IMR-90 (cell line): ENCODE results near the gene ZNF546. TPM values are rescaled to one million over a fixed set of nuclear protein-coding genes. Genes with fewer than 3 reads are reported as not detected.
A peak's percentile ranks its signal among the peaks of the same experiment; 100 is the strongest.

Source experiments
- ATAC-seq: fragments of 200-7000 bp; cut with Tn5 transposase; 2 replicates; pipeline ENCODE4 v1.9.1; 2020; ENCODE audit warnings: low read depth, mild to moderate bottlenecking, moderate library complexity
- BruUV-seq: library from RNA; stranded (reverse); fragments of 400-500 nt; replicated peaks from 2 replicates; lab custom pipeline; 2021; lab: Mats Ljungman, UMichigan
- CTCF ChIA-PET: fragments of 300-600 bp; formaldehyde crosslinking; extraction: SDS; loops from one replicate; lab custom pipeline; 2021; ENCODE audit warnings: antibody characterized with exemption; lab: Yijun Ruan, JAX
- POLR2A ChIA-PET: fragments of 300-600 bp; sonication (Branson Sonifier 250); formaldehyde crosslinking; loops from one replicate; lab custom pipeline; 2022; ENCODE audit warnings: antibody characterized with exemption; ENCODE audit not compliant: unreplicated experiment; lab: Charles Lee
- DNase-seq: peaks from one replicate; pipeline ENCODE4 v3.0.0; 2013
- H2AFZ ChIP-seq: replicated peaks from 2 replicates; pipeline ENCODE3; 2013; ENCODE audit warnings: low read length, mild to moderate bottlenecking; ENCODE audit not compliant: poor library complexity
- H2AK5ac ChIP-seq: 2 replicates; pipeline ENCODE4 v1.6.1; 2013; ENCODE audit warnings: low read depth, low read length, inconsistent platforms
- H2AK9ac ChIP-seq: replicated peaks from 2 replicates; pipeline ENCODE3; 2013; ENCODE audit warnings: mild to moderate bottlenecking, low read depth, low read length, moderate library complexity; ENCODE audit not compliant: poor library complexity
- H2BK120ac ChIP-seq: 2 replicates; pipeline ENCODE4 v1.6.1; 2013; ENCODE audit warnings: low read depth, low read length, inconsistent platforms
- H2BK15ac ChIP-seq: 3 replicates; pipeline ENCODE4 v1.6.1; 2013; ENCODE audit warnings: low read depth, low read length, inconsistent platforms
- H2BK20ac ChIP-seq: 2 replicates; pipeline ENCODE4 v1.6.1; 2013; ENCODE audit warnings: low read depth, mild to moderate bottlenecking, inconsistent platforms, low read length, moderate library complexity
- H2BK5ac ChIP-seq: 2 replicates; pipeline ENCODE4 v1.6.1; 2013; ENCODE audit warnings: mild to moderate bottlenecking, low read depth, low read length, inconsistent platforms; ENCODE audit not compliant: poor library complexity, severe bottlenecking
- H3K14ac ChIP-seq: replicated peaks from 2 replicates; pipeline ENCODE4 v1.6.1; 2013; ENCODE audit warnings: low read depth, low read length, inconsistent platforms
- H3K18ac ChIP-seq: 2 replicates; pipeline ENCODE4 v1.6.1; 2013; ENCODE audit warnings: low read depth, low read length, control low read depth
- H3K23ac ChIP-seq: 2 replicates; pipeline ENCODE4 v1.6.1; 2013; ENCODE audit warnings: low read depth, low read length, inconsistent platforms
- H3K27ac ChIP-seq: 2 replicates; pipeline ENCODE4 v1.5.1; 2013; ENCODE audit warnings: mild to moderate bottlenecking, control low read depth, low read length; ENCODE audit not compliant: insufficient read depth
- H3K27me3 ChIP-seq: 2 replicates; pipeline ENCODE4 v1.6.1; 2013; ENCODE audit warnings: low read length; ENCODE audit not compliant: control insufficient read depth, insufficient read depth
- H3K36me3 ChIP-seq: 2 replicates; pipeline ENCODE4 v1.6.1; 2013; ENCODE audit warnings: low read length, mixed read lengths; ENCODE audit not compliant: control insufficient read depth, insufficient read depth
- H3K4ac ChIP-seq: 2 replicates; pipeline ENCODE4 v1.6.1; 2013; ENCODE audit warnings: low read depth, low read length, inconsistent platforms
- H3K4me1 ChIP-seq: 2 replicates; pipeline ENCODE4 v1.6.1; 2013; ENCODE audit warnings: low read length, mixed read lengths; ENCODE audit not compliant: control insufficient read depth, insufficient read depth
- H3K4me2 ChIP-seq: 2 replicates; pipeline ENCODE4 v1.6.1; 2013; ENCODE audit warnings: low read depth, mild to moderate bottlenecking, control low read depth, low read length, moderate library complexity
- H3K4me3 ChIP-seq: 2 replicates; pipeline ENCODE4 v1.5.1; 2013; ENCODE audit warnings: low read depth, mild to moderate bottlenecking, control low read depth, low read length, moderate library complexity; ENCODE audit not compliant: insufficient read depth
- H3K56ac ChIP-seq: 2 replicates; pipeline ENCODE4 v1.6.1; 2013; ENCODE audit warnings: low read length, inconsistent platforms; ENCODE audit not compliant: insufficient read depth; ENCODE audit errors: extremely low read depth
- H3K79me1 ChIP-seq, 2 experiments: 2 replicates each; pipeline ENCODE4 v1.6.1; 2013; ENCODE audit warnings: low read length in 2 of 2, inconsistent platforms in 1 of 2, low read depth in 1 of 2
- H3K9ac ChIP-seq: 2 replicates; pipeline ENCODE4 v1.6.1; 2013; ENCODE audit warnings: low read depth, low read length, control low read depth
- H3K9me1 ChIP-seq: 2 replicates; pipeline ENCODE4 v1.6.1; 2013; ENCODE audit warnings: low read length, inconsistent platforms; ENCODE audit not compliant: insufficient read depth
- H3K9me3 ChIP-seq: 2 replicates; pipeline ENCODE4 v1.6.1; 2013; ENCODE audit warnings: low read length; ENCODE audit not compliant: control insufficient read depth, insufficient read depth
- H4K20me1 ChIP-seq: 2 replicates; pipeline ENCODE4 v1.6.1; 2013; ENCODE audit warnings: low read length, inconsistent platforms; ENCODE audit not compliant: insufficient read depth
- H4K5ac ChIP-seq: 2 replicates; pipeline ENCODE4 v1.6.1; 2013; ENCODE audit warnings: mild to moderate bottlenecking, low read depth, low read length, control low read depth
- H4K8ac ChIP-seq, 2 experiments: 2 replicates each; pipeline ENCODE4 v1.6.1; 2013; ENCODE audit warnings: low read depth in 2 of 2, low read length in 2 of 2, control low read depth in 1 of 2, inconsistent platforms in 1 of 2
- H4K91ac ChIP-seq: 2 replicates; pipeline ENCODE4 v1.6.1; 2013; ENCODE audit warnings: low read depth, low read length, inconsistent platforms; ENCODE audit not compliant: insufficient read depth
- BHLHE40 ChIP-seq: fragments of 150-350 bp; IDR thresholded peaks from 2 replicates; pipeline ENCODE4 v1.6.1; 2016; ENCODE audit warnings: mild to moderate bottlenecking, low read depth, low read length
- CEBPB ChIP-seq: IDR thresholded peaks from 2 replicates; pipeline ENCODE4 v1.6.1; 2012; ENCODE audit warnings: low read depth, low read length, improper control_type of control experiment
- MAFK ChIP-seq: IDR thresholded peaks from 2 replicates; pipeline ENCODE4 v1.6.1; 2012; ENCODE audit warnings: low read depth, low read length, improper control_type of control experiment
- MAZ ChIP-seq: IDR thresholded peaks from 2 replicates; pipeline ENCODE4 v1.6.1; 2012; ENCODE audit warnings: low read depth, mild to moderate bottlenecking, low read length, improper control_type of control experiment, moderate library complexity, borderline replicate concordance
- NFE2L2 ChIP-seq: fragments of 150-350 bp; IDR thresholded peaks from 2 replicates; pipeline ENCODE4 v1.6.1; 2016; ENCODE audit warnings: low read depth, mild to moderate bottlenecking, low read length
- RAD21 ChIP-seq: IDR thresholded peaks from 2 replicates; pipeline ENCODE4 v1.6.1; 2012; ENCODE audit warnings: low read length, improper control_type of control experiment
- USF2 ChIP-seq: fragments of 150-350 bp; IDR thresholded peaks from 2 replicates; pipeline ENCODE4 v1.6.1; 2017; ENCODE audit warnings: mild to moderate bottlenecking, antibody characterized with exemption, low read length, low read depth
- WGBS, 2 experiments: methylation state at CpG; one replicate each; pipeline versions ENCODE4 v1.1.5 to v1.1.7; 2013; ENCODE audit warnings: missing lambda C conversion rate in 2 of 2; ENCODE audit not compliant: insufficient read length in 1 of 2; ENCODE audit errors: extremely low coverage in 2 of 2; 5-methylcytosine and 5-hydroxymethylcytosine counted together
- dilution Hi-C: fragments of 300-500 bp; cut with HindIII; formaldehyde crosslinking; loops from one replicate; pipeline ENCODE4 v1.14.3; 2018; ENCODE audit warnings: low sequenced_read_pairs; ENCODE audit not compliant: unreplicated experiment
- in situ Hi-C: fragments of 300-500 bp; cut with MboI; formaldehyde crosslinking; loops from 3 replicates; pipeline ENCODE4 v1.14.3; 2019; ENCODE audit warnings: low sequenced_read_pairs, inconsistent platforms, mixed read lengths
- intact Hi-C: fragments of 100-400 bp; cut with micrococcal nuclease; formaldehyde crosslinking; loops from 2 replicates; pipeline ENCODE4 v1.10.0; 2022
- polyA plus RNA-seq, 3 experiments: library from polyadenylated mRNA; depleted of rRNA; stranded (reverse); fragments of >200 nt; gene quantifications; 2 replicates each; pipeline ENCODE4 v1.2.3, GENCODE V29; 2012; ENCODE audit warnings: low replicate concordance in 1 of 3
- total RNA-seq: library from RNA; depleted of rRNA; stranded (reverse); fragments of >200 nt; gene quantifications from 2 replicates; pipeline ENCODE4 v1.2.3, GENCODE V29; 2012
- TF ChIP-seq, protein P1 (sequence below): conservative IDR thresholded peaks from 2 replicates; pipeline ENCODE4 v1.5.1; 2012; ENCODE audit warnings: mild to moderate bottlenecking, low read depth, low read length, improper control_type of control experiment
- TF ChIP-seq, protein P2 (sequence below): fragments of 150-350 bp; IDR thresholded peaks from 2 replicates; pipeline ENCODE4 v1.6.1; 2016; ENCODE audit warnings: low read depth, mild to moderate bottlenecking, low read length, moderate library complexity, borderline replicate concordance

ZNF546 gene
- total and polyA plus RNA-seq, 2 of the 4 experiments (the other 2 are of a cell fraction) = 1.6 to 6.5 TPM

DNA sequence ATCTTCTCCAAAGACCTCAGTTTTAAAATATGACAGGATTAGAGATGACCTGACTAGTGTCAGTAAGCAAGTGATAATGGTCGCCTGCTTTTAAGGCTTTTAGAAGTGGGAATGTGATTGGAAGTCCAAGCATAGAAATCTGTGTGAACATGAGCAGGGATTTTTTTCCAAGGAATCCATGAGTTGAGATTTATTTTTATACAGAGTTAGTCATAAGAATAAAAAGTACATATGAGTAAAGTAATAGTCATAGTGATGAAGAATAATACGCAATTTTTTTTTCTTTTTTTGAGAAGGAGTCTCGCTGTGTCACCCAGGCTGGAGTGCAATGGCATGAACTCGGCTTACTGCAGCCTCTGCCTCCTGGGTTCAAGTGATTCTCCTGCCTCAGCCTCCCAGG is 1.6 kb downstream of the ZNF546 start:
- Histone ChIP-seq H2BK120ac (no peak overlapping the region), H3K14ac (no peak overlapping the region), H2AK5ac (no peak overlapping the region), H3K36me3 (no peaks in the 10 kb centered on the region), H3K9ac (no peak overlapping the region), H3K9me1 (no peaks in the 10 kb centered on the region; the same call in 1 of the 2 replicates), H2BK20ac (no peak overlapping the region), H2AFZ (no peak overlapping the region), H4K20me1 (no peaks in the 10 kb centered on the region), H3K4me3 (no peak overlapping the region), H3K4ac (no peak overlapping the region), H3K9me3 (no peaks in the 10 kb centered on the region; the same call in 1 of the 2 replicates), H3K4me2 (no peak overlapping the region), H2AK9ac (no peak overlapping the region), H3K23ac (no peak overlapping the region), H2BK15ac (no peak overlapping the region), H4K91ac (peak overlapping the region; percentile 4; the same call in 1 of the 2 replicates), H3K27ac (no peak overlapping the region), H3K4me1 (peaks cover 5% of the 10 kb centered on the region), H4K8ac (no peak overlapping the region), H3K27me3 (no peaks in the 10 kb centered on the region), H3K18ac (no peak overlapping the region), H4K5ac (no peak overlapping the region), H3K56ac (no peak overlapping the region), H2BK5ac (peak overlapping the region; percentile 43), H3K79me1 (peaks cover 14 to 28% of the 10 kb centered on the region in 2 experiments)
- DNase-seq (peak; percentile 76), ATAC-seq (no peak)
- intact Hi-C loops = no loop called here
- TF ChIP-seq USF2 (no peak), BHLHE40 (no peak), NFE2L2 (no peak), CEBPB (no peak), RAD21 (no peak), MAFK (no peak), MAZ (no peak)
- TF ChIP-seq, protein P1, sequence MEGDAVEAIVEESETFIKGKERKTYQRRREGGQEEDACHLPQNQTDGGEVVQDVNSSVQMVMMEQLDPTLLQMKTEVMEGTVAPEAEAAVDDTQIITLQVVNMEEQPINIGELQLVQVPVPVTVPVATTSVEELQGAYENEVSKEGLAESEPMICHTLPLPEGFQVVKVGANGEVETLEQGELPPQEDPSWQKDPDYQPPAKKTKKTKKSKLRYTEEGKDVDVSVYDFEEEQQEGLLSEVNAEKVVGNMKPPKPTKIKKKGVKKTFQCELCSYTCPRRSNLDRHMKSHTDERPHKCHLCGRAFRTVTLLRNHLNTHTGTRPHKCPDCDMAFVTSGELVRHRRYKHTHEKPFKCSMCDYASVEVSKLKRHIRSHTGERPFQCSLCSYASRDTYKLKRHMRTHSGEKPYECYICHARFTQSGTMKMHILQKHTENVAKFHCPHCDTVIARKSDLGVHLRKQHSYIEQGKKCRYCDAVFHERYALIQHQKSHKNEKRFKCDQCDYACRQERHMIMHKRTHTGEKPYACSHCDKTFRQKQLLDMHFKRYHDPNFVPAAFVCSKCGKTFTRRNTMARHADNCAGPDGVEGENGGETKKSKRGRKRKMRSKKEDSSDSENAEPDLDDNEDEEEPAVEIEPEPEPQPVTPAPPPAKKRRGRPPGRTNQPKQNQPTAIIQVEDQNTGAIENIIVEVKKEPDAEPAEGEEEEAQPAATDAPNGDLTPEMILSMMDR = no peak
- TF ChIP-seq, protein P2, sequence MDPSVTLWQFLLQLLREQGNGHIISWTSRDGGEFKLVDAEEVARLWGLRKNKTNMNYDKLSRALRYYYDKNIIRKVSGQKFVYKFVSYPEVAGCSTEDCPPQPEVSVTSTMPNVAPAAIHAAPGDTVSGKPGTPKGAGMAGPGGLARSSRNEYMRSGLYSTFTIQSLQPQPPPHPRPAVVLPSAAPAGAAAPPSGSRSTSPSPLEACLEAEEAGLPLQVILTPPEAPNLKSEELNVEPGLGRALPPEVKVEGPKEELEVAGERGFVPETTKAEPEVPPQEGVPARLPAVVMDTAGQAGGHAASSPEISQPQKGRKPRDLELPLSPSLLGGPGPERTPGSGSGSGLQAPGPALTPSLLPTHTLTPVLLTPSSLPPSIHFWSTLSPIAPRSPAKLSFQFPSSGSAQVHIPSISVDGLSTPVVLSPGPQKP = no peak
- in situ Hi-C loops = no loop called here
- dilution Hi-C loops = no loop called here
- no CpG with 5 or more reads among the region's 4 CpGs for WGBS, 2 experiments
- CTCF ChIA-PET = no interaction called here
- no TSS peak for BruUV-seq
- POLR2A ChIA-PET = no interaction called here
